Panc1 (cell line): Measurements from ENCODE around the gene OVCH1. TPM values are rescaled to one million over a fixed set of nuclear protein-coding genes. Genes with fewer than 3 reads are reported as not detected.

Source experiments
- ATAC-seq: fragments of 200-7000 bp; cut with Tn5 transposase; 2 replicates; pipeline ENCODE4 v1.9.1; 2020; ENCODE audit warnings: mild to moderate bottlenecking, moderate library complexity
- BruUV-seq: library from RNA; stranded (reverse); fragments of 400-500 nt; replicated peaks from 2 replicates; lab custom pipeline; 2021; lab: Mats Ljungman, UMichigan
- CTCF ChIA-PET: fragments of 300-600 bp; sonication (Branson Sonifier 250); formaldehyde crosslinking; loops from one replicate; lab custom pipeline; 2022; ENCODE audit warnings: antibody characterized with exemption; lab: Charles Lee
- POLR2A ChIA-PET: fragments of 300-600 bp; sonication (Branson Sonifier 250); formaldehyde crosslinking; loops from one replicate; lab custom pipeline; 2022; ENCODE audit warnings: antibody characterized with exemption; lab: Charles Lee
- DNase-seq: peaks from one replicate; pipeline ENCODE4 v3.0.0-alpha.2; 2010; ENCODE audit warnings: low read depth, low spot score
- H3K27ac ChIP-seq: 2 replicates; pipeline ENCODE4 v1.5.1; 2011; ENCODE audit warnings: mild to moderate bottlenecking, low read length, inconsistent platforms
- H3K27me3 ChIP-seq: fragments of 200-500 bp; sonication (Bioruptor generic); 2 replicates; pipeline ENCODE4 v1.6.0; 2014; ENCODE audit warnings: low read length, inconsistent platforms; ENCODE audit not compliant: control insufficient read depth, insufficient read depth
- H3K36me3 ChIP-seq: fragments of 200-500 bp; sonication (Bioruptor generic); 2 replicates; pipeline ENCODE4 v1.5.1; 2014; ENCODE audit warnings: inconsistent platforms, mild to moderate bottlenecking, low read length, moderate library complexity; ENCODE audit not compliant: control insufficient read depth, insufficient read depth
- H3K4me1 ChIP-seq: 2 replicates; pipeline ENCODE4 v1.5.1; 2011; ENCODE audit warnings: inconsistent platforms, mild to moderate bottlenecking, low read length, moderate library complexity; ENCODE audit not compliant: control insufficient read depth, insufficient read depth
- H3K4me3 ChIP-seq, 2 experiments: 2 replicates each; pipeline ENCODE4 v1.5.1; 2011 to 2012; ENCODE audit warnings: low read depth in 2 of 2, low read length in 2 of 2, mild to moderate bottlenecking in 2 of 2, inconsistent platforms in 1 of 2, moderate library complexity in 1 of 2
- H3K9me3 ChIP-seq: fragments of 200-500 bp; sonication (Bioruptor generic); 2 replicates; pipeline ENCODE4 v1.5.1; 2014; ENCODE audit warnings: low read depth, mild to moderate bottlenecking, inconsistent platforms, low read length, moderate library complexity; ENCODE audit not compliant: control insufficient read depth, insufficient read depth
- POLR2AphosphoS5 ChIP-seq: IDR thresholded peaks from 2 replicates; pipeline ENCODE4 v1.6.1; 2012; ENCODE audit warnings: mild to moderate bottlenecking, low read depth, low read length, moderate library complexity
- REST ChIP-seq, 2 experiments: IDR thresholded peaks; 2 replicates each; pipeline ENCODE4 v1.6.1; 2011 to 2012; ENCODE audit warnings: low read depth in 2 of 2, control low read depth in 1 of 2, low read length in 1 of 2, mild to moderate bottlenecking in 1 of 2, moderate library complexity in 1 of 2; ENCODE audit not compliant: insufficient read depth in 1 of 2
- SIN3A ChIP-seq: IDR thresholded peaks from 2 replicates; pipeline ENCODE4 v1.6.1; 2012; ENCODE audit warnings: low read depth, mild to moderate bottlenecking, low read length, moderate library complexity, borderline replicate concordance; ENCODE audit not compliant: insufficient read depth
- TCF7L2 ChIP-seq: IDR thresholded peaks from 2 replicates; pipeline ENCODE4 v1.6.1; 2011; ENCODE audit warnings: mild to moderate bottlenecking, low read depth, low read length, inconsistent platforms
- in situ Hi-C: cut with HindIII; loops from 2 replicates; pipeline ENCODE4 v1.10.0; 2016; ENCODE audit warnings: low sequenced_read_pairs, low pct_unique_long_range_greater_than_20kb
- intact Hi-C: fragments of 100-400 bp; cut with micrococcal nuclease; formaldehyde crosslinking; loops from one replicate; pipeline ENCODE4 v1.10.0; 2022; ENCODE audit not compliant: unreplicated experiment
- total RNA-seq: library from RNA; stranded (reverse); gene quantifications from one replicate; pipeline ENCODE4 v1.2.1, GENCODE V29; 2021; ENCODE audit not compliant: unreplicated experiment
- TF ChIP-seq, protein P1 (sequence below): fragments of 450-650 bp; IDR thresholded peaks from 2 replicates; pipeline ENCODE4 v1.5.1; 2017; ENCODE audit warnings: mild to moderate bottlenecking

The OVCH1 gene
- total RNA-seq, 1 experiment from 2014 or later: not detected

- intact Hi-C loops: no loop called here
- ATAC-seq (no peak), DNase-seq (no peak)
- H3K4me3 ChIP-seq: no peak overlapping the region
- TF ChIP-seq SIN3A: no peak
- TF ChIP-seq, protein P1, sequence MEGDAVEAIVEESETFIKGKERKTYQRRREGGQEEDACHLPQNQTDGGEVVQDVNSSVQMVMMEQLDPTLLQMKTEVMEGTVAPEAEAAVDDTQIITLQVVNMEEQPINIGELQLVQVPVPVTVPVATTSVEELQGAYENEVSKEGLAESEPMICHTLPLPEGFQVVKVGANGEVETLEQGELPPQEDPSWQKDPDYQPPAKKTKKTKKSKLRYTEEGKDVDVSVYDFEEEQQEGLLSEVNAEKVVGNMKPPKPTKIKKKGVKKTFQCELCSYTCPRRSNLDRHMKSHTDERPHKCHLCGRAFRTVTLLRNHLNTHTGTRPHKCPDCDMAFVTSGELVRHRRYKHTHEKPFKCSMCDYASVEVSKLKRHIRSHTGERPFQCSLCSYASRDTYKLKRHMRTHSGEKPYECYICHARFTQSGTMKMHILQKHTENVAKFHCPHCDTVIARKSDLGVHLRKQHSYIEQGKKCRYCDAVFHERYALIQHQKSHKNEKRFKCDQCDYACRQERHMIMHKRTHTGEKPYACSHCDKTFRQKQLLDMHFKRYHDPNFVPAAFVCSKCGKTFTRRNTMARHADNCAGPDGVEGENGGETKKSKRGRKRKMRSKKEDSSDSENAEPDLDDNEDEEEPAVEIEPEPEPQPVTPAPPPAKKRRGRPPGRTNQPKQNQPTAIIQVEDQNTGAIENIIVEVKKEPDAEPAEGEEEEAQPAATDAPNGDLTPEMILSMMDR: no peak
- no peak for TF ChIP-seq REST (IDR thresholded peaks at IDR 0.05; ENCODE audit: insufficient read depth in 1 of 2, low read depth in 2 of 2, low read length in 1 of 2)
- TF ChIP-seq POLR2AphosphoS5: no peak
- no peak for TF ChIP-seq TCF7L2
- no peaks in the 10 kb centered on the region for H3K4me1 ChIP-seq
- peaks cover 3% of the 10 kb centered on the region; the same call in 1 of the 2 replicates for H3K9me3 ChIP-seq
- BruUV-seq: no TSS peak
- CTCF ChIA-PET: no interaction called here
- POLR2A ChIA-PET: no interaction called here
- no peaks in the 10 kb centered on the region for H3K27me3 ChIP-seq
- H3K27ac ChIP-seq: no peak overlapping the region
- in situ Hi-C loops: no loop called here
- H3K36me3 ChIP-seq: no peaks in the 10 kb centered on the region
Observed at GRCh38 chr12:29425722-29426121, 71.8 kb downstream of the OVCH1 start.

DNA sequence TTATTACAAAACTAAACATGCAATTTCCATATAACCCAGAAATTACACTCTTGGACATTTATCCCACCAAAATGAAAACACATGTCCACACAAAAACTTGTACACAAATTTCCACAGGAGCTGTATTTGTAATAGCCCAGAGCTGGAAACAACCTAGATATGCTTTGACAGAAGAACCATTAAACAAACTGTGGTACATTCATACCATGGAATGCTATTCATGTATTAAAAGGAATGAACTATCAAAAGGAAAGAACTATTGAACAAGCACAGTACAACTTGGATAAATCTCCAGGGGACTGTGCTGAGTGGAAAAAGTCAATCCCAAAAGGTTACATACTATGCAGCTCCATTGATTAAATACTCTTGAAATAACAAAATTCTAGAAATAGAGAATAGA, 80.7 kb downstream of the OVCH1 start:
- Histone ChIP-seq H3K9me3 (no peaks in the 10 kb centered on the region), H3K4me1 (no peaks in the 10 kb centered on the region), H3K27ac (no peak overlapping the region), H3K36me3 (no peaks in the 10 kb centered on the region), H3K27me3 (no peaks in the 10 kb centered on the region), H3K4me3 (no peak overlapping the region)
- ChIA-PET POLR2A (no interaction called here), CTCF (no interaction called here)
- TF ChIP-seq TCF7L2: no peak
- TF ChIP-seq, protein P1: no peak
- no peak for TF ChIP-seq SIN3A
- TF ChIP-seq POLR2AphosphoS5: no peak
- TF ChIP-seq REST (IDR thresholded peaks at IDR 0.05; ENCODE audit: insufficient read depth in 1 of 2, low read depth in 2 of 2, low read length in 1 of 2): no peak
- DNase-seq (no peak), ATAC-seq (no peak)
- in situ Hi-C loops (no loop called here), intact Hi-C loops (no loop called here)
- no TSS peak for BruUV-seq
